Upper lobe of right lung (tissue), 1 donor: ENCODE data around the gene AKAP8L. TPM values are rescaled to one million over a fixed set of nuclear protein-coding genes. Genes with fewer than 3 reads are reported as not detected.

Experiments
- ATAC-seq: fragments of 200-7000 bp; cut with Tn5 transposase; one replicate; pipeline ENCODE4 v1.9.1; 2020; ENCODE audit warnings: mild to moderate bottlenecking, moderate library complexity
- DNase-seq: peaks from one replicate; pipeline ENCODE4 v3.0.0-alpha.2; 2020
- H3K27ac ChIP-seq: fragments of 200-600 bp; one replicate; pipeline ENCODE4 v1.8.0; 2022
- H3K27me3 ChIP-seq: fragments of 200-600 bp; one replicate; pipeline ENCODE4 v1.8.0; 2022; ENCODE audit warnings: mild to moderate bottlenecking
- H3K36me3 ChIP-seq: fragments of 200-600 bp; one replicate; pipeline ENCODE4 v1.8.0; 2022
- H3K4me1 ChIP-seq: fragments of 200-600 bp; one replicate; pipeline ENCODE4 v1.8.0; 2022
- H3K4me3 ChIP-seq: fragments of 200-600 bp; one replicate; pipeline ENCODE4 v1.8.0; 2022; ENCODE audit warnings: mild to moderate bottlenecking
- H3K9me3 ChIP-seq: fragments of 200-600 bp; one replicate; pipeline ENCODE4 v1.8.0; 2022
- CTCF ChIP-seq: fragments of 200-600 bp; IDR thresholded peaks from one replicate; pipeline ENCODE4 v1.8.0; 2022; ENCODE audit warnings: antibody characterized with exemption
- intact Hi-C: fragments of 100-400 bp; cut with DNase I; formaldehyde crosslinking; loops from one replicate; pipeline ENCODE4 v1.11.0; 2022
- microRNA-seq: library from miRNA; unstranded; fragments of <30 nt; microRNA quantifications from one replicate; pipeline ENCODE4 v1.2.0, GENCODE V29; 2020; ENCODE audit warnings: borderline microRNAs expressed
- total RNA-seq: library from RNA; stranded (reverse); fragmentation: NEBNext Ultra II Directional; extraction: Animal tissue kit (Norgen Biotek cat#: 25700); gene quantifications from one replicate; pipeline ENCODE4 v1.2.1, GENCODE V29; 2021
- donor health status: DM: no; HTN: yes; CAD: no; lungs with severe emphysema.

Gene AKAP8L
- total RNA-seq, 1 donor from 2014 or later = 95.5 TPM

- TF ChIP-seq CTCF = no peak
- H3K27ac ChIP-seq = peak within 1 kb of the TSS; percentile 86
- H3K36me3 ChIP-seq = no peaks in the 10 kb centered on the region
- DNase-seq (peak; percentile 90), ATAC-seq (peak; percentile 86)
- H3K9me3 ChIP-seq = no peaks in the 10 kb centered on the region
- peaks cover 51% of the 10 kb centered on the region for H3K4me1 ChIP-seq
- H3K27me3 ChIP-seq = no peaks in the 10 kb centered on the region
- H3K4me3 ChIP-seq = peak within 1 kb of the TSS; percentile 95
- intact Hi-C loops = no loop called here
These were observed 86.3 kb downstream of the AKAP8L start, which contains the start of gene BRD4 for GRCh38 chr19:15332311-15332996. BRD4 (minus strand) TSS chr19:15332539; CDS start chr19:15273099, 59,440 bp downstream.

GRCh38 chr19:15331419-15332310 lies 87.1 kb downstream of the AKAP8L start:
- H3K27ac ChIP-seq = peak overlapping the region; percentile 86
- no peak for TF ChIP-seq CTCF
- H3K36me3 ChIP-seq = no peaks in the 10 kb centered on the region
- H3K9me3 ChIP-seq = no peaks in the 10 kb centered on the region
- H3K27me3 ChIP-seq = no peaks in the 10 kb centered on the region
- peak; percentile 60 for ATAC-seq
- peak overlapping the region; percentile 95 for H3K4me3 ChIP-seq
- DNase-seq = peak; percentile 85
- peaks cover 59% of the 10 kb centered on the region for H3K4me1 ChIP-seq
- intact Hi-C loops = no loop called here

- H3K27me3 ChIP-seq = no peaks in the 10 kb centered on the region
- intact Hi-C loops = no loop called here
- H3K27ac ChIP-seq = peak overlapping the region; percentile 81
- no peaks in the 10 kb centered on the region for H3K36me3 ChIP-seq
- H3K4me3 ChIP-seq = peak overlapping the region; percentile 95
- no peak for TF ChIP-seq CTCF
- DNase-seq = no peak
- peaks cover 67% of the 10 kb centered on the region for H3K4me1 ChIP-seq
- peak; percentile 32 for ATAC-seq
- no peaks in the 10 kb centered on the region for H3K9me3 ChIP-seq
These were observed 87.9 kb downstream of the AKAP8L start for GRCh38 chr19:15330801-15331418.

Small RNA genes within 50 kb of the gene (microRNA-seq; reads per million reads assigned to microRNA genes)
- not detected for gene MIR1470

Other genes starting within 250 kb of the AKAP8L start
- 67.9 TPM for gene NOTCH3, start 218.0 kb downstream of the AKAP8L start, total RNA-seq
- gene EPHX3, start 186.5 kb downstream of the AKAP8L start, total RNA-seq = 2.5 TPM
- gene BRD4, start 86.4 kb downstream of the AKAP8L start, total RNA-seq = 101 TPM
- 31.0 TPM for gene AKAP8, start 39.2 kb downstream of the AKAP8L start, total RNA-seq
- 30.9 TPM for gene WIZ, start 31.0 kb upstream of the AKAP8L start, total RNA-seq
- 19.1 TPM for gene RASAL3, start 45.6 kb upstream of the AKAP8L start, total RNA-seq
- not detected for gene PGLYRP2, start 60.5 kb upstream of the AKAP8L start, total RNA-seq
- gene CYP4F22, start 89.5 kb upstream of the AKAP8L start, total RNA-seq = not detected
- gene CYP4F8, start 196.2 kb upstream of the AKAP8L start, total RNA-seq = 2.1 TPM
- gene CYP4F3, start 221.9 kb upstream of the AKAP8L start, total RNA-seq = 0.41 TPM